ENCODE measurements around the gene DYNC2I2. TPM values are rescaled to one million over a fixed set of nuclear protein-coding genes. Genes with fewer than 3 reads are reported as not detected.
A peak's percentile ranks its signal among the peaks of the same experiment; 100 is the strongest.

The DYNC2I2 gene
- total RNA-seq, 3 donors from 2014 or later: 36.7 to 46.3 (median 43.7) TPM

DNA sequence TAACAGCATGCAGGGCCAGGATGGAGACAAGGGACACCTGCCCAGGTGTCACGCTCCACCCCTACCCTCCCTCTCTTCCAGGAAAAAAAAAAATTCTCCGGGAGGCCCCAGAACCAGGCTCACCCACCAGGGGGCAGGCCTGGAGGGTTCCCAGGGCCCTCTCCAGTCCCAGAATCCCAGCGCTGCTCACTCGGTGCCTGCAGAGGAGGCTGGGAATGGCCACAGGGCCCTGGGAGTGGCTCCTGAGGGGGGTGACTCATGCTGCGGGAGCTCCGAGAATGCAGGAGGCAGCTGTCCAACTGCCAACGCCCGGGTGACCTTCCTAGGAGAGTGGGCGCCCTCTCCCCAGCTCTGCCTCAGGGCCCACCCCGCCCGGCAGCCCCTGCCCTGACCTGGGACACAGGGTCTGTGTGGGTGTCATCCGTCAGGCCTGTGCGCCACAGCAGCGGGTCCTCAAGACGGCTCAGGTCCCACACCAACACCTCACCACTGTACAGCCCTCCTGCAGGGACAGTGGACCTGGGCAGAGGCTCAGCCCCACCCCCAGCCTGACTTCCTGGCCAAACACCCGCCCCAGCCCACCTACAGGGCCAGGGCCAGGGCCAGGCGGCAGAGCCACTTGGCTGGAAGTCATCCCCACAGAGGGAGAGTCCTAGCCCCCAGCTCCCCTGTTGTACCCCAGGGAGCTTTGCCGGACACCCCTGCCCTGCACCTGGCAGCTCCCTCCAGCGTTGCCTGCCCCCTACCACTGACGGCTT is 21.2 kb downstream of the DYNC2I2 start:
- Histone ChIP-seq H3K36me3 (ENCODE audit: low read depth) (peaks cover 12% of the 10 kb centered on the region), H3K4me3 (no peak overlapping the region), H3K9me3 (no peaks in the 10 kb centered on the region), H3K4me1 (ENCODE audit: low read depth) (peaks cover 18% of the 10 kb centered on the region)
- ATAC-seq (peak; percentile 93), DNase-seq (peak; percentile 86 to 93 (median 92))
- intact Hi-C loops (cut with DNase I, micrococcal nuclease): no loop called here
- TF ChIP-seq, protein P1, sequence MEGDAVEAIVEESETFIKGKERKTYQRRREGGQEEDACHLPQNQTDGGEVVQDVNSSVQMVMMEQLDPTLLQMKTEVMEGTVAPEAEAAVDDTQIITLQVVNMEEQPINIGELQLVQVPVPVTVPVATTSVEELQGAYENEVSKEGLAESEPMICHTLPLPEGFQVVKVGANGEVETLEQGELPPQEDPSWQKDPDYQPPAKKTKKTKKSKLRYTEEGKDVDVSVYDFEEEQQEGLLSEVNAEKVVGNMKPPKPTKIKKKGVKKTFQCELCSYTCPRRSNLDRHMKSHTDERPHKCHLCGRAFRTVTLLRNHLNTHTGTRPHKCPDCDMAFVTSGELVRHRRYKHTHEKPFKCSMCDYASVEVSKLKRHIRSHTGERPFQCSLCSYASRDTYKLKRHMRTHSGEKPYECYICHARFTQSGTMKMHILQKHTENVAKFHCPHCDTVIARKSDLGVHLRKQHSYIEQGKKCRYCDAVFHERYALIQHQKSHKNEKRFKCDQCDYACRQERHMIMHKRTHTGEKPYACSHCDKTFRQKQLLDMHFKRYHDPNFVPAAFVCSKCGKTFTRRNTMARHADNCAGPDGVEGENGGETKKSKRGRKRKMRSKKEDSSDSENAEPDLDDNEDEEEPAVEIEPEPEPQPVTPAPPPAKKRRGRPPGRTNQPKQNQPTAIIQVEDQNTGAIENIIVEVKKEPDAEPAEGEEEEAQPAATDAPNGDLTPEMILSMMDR (IDR thresholded peaks at IDR 0.05): peak; percentile 72

DNA sequence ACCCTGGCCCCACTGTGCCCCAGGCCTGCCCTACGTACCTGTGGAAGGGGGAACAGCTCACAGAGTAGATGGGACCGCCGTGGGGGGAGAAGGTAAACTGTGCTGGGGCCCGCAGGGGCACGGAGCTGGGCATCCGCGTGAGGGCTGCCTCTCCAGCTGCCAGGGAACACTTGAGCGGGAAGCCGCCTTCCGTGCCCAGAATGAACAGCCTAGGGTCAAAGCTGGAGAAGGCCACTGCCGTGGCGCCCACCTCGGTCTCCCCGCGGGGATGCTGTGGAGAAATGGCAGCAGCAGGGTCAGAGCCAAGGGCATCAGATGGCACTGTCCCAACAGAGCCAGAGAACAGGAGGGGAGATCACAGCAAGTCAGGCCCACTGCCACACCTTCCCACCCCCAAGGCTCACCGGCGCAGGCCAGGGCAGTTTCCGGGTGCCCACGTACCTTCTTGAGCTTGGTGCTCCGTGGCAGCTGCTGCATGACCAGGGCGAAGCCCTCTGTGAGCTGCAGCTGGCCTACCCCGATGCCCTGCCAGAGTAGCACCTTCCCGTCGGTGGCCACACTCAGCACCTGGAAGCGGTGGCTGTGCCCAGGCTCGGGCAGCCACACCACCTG is 21.9 kb downstream of the DYNC2I2 start:
- ATAC-seq: no peak

DNA sequence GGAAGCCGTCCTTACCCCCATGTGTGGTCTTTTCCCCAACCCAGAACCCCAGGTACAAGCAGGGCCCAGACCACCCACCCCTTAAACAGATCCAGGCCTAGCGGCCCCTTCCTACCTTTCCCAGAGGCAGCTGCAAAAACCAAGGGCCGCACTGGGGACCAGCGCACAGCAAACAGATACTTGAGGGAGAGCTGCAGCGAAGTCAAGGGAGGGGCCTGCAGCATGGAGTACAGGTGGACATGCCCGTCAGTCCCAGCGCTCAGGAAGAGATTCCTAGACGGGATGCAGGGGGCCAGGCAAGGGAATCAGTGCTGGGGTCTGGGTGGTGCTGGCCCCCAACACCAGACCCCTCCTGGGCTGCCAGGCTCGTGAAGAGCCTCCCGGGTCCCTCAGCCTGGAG is 22.5 kb downstream of the DYNC2I2 start:
- no peak overlapping the region for H3K4me3 ChIP-seq
- H3K36me3 ChIP-seq (ENCODE audit: low read depth): peaks cover 12% of the 10 kb centered on the region

More for the DNA sequence above, 21.9 kb downstream of the DYNC2I2 start:
- Histone ChIP-seq H3K4me3 (no peak overlapping the region), H3K9me3 (no peaks in the 10 kb centered on the region), H3K4me1 (ENCODE audit: low read depth) (peaks cover 18% of the 10 kb centered on the region), H3K36me3 (ENCODE audit: low read depth) (peaks cover 12% of the 10 kb centered on the region)
- DNase-seq: peak in 1 of 3 donors; percentile 52
- intact Hi-C loops (cut with DNase I, micrococcal nuclease): no loop called here
- TF ChIP-seq, protein P1 (IDR thresholded peaks at IDR 0.05): no peak

DNA sequence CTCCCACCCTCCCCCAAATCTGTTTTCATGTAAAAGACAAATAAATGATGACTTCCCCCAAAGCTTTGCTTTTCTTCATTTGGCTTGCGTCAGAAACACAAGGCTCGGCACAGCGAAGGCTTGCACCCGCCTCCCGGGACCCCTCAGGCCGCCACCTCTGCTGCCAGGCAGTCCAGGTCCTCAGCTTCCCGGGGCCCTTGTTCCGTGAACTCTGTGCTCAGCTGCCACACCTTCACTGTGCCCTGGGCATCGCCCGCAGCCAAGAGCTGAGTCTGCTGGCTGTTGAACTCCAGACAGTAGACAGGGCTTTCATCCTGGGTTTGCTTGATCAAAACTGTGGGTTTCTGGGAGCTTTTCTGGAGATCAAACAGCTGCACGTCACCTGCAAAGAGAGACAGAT is 23.0 kb downstream of the DYNC2I2 start:
- intact Hi-C loops (cut with DNase I, micrococcal nuclease): no loop called here
- Histone ChIP-seq H3K4me3 (no peak overlapping the region), H3K9me3 (no peaks in the 10 kb centered on the region), H3K36me3 (ENCODE audit: low read depth) (peaks cover 12% of the 10 kb centered on the region), H3K4me1 (ENCODE audit: low read depth) (peaks cover 18% of the 10 kb centered on the region)
- peak in 2 of 3 donors; percentile 18 to 47 for DNase-seq
- ATAC-seq: no peak
- TF ChIP-seq, protein P1 (IDR thresholded peaks at IDR 0.05): no peak

More for the DNA sequence above, 22.5 kb downstream of the DYNC2I2 start:
- ATAC-seq: no peak
- H3K9me3 ChIP-seq: no peaks in the 10 kb centered on the region
- TF ChIP-seq, protein P1 (IDR thresholded peaks at IDR 0.05): no peak
- DNase-seq: peak in 2 of 3 donors; percentile 23 to 37
- intact Hi-C loops (cut with DNase I, micrococcal nuclease): no loop called here
- H3K4me1 ChIP-seq (ENCODE audit: low read depth): peaks cover 18% of the 10 kb centered on the region

DNA sequence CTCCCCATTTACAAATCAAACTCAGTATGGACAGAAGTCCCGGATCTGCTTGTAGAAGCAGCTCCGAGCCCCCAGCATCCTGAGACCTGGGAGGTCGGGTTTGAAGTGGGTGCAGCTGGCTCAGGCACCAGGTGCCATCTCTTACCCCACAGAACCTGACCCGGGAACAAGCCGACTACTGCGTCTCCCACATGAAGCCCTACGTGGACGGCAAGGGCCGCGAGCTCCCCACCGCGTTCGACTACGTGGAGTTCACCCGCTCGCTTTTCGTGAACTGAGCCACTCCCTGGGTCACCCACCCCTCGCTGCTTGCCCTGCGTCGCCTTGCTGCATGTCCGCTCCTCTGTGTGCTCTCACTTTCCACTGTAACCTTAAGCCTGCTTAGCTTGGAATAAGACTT is 23.6 kb downstream of the DYNC2I2 start:
- H3K9me3 ChIP-seq: no peaks in the 10 kb centered on the region
- intact Hi-C loops (cut with DNase I, micrococcal nuclease): no loop called here
- DNase-seq (peak in 2 of 3 donors; percentile 19 to 49), ATAC-seq (no peak)
- H3K4me3 ChIP-seq: no peak overlapping the region
- H3K36me3 ChIP-seq (ENCODE audit: low read depth): peaks cover 12% of the 10 kb centered on the region
- TF ChIP-seq, protein P1 (IDR thresholded peaks at IDR 0.05): no peak
- peaks cover 18% of the 10 kb centered on the region for H3K4me1 ChIP-seq (ENCODE audit: low read depth)

Measured in mucosa of descending colon (tissue), 3 donors.